CD4-positive, alpha-beta T cell treated with Interleukin-6 for 4 hours (primary cell): ENCODE measurements around the gene TRHDE.

Experiments
- DNase-seq: peaks from one replicate; pipeline ENCODE4 v3.0.0-alpha.2; 2020; ENCODE audit warnings: mixed read lengths

Gene TRHDE

DNA sequence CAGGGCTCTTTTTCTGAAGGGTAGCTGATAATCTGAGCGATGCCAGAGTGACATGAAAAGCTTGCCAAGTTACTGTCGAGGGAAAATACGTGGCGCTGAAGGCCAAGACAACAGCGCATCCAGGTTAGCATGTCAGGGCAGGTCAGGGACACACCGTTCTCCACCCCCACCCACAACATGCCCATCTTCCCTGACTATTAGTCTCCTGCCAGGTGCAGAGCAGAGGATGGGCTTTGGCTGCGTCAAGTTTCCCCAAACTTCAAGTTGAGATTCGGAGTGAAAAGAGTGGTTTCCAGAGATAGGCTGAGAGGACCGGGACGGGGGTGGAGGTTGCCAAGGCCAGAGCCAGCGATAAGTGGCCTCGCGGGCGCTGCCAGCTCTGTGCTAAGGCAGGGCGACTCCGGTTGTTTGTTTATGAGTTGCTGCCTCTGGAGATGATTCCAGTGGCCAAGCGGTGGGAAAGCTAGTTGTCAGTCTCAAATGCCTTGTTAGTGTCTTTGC lies 1.7 kb downstream of the TRHDE start:
- no peak for DNase-seq

DNA sequence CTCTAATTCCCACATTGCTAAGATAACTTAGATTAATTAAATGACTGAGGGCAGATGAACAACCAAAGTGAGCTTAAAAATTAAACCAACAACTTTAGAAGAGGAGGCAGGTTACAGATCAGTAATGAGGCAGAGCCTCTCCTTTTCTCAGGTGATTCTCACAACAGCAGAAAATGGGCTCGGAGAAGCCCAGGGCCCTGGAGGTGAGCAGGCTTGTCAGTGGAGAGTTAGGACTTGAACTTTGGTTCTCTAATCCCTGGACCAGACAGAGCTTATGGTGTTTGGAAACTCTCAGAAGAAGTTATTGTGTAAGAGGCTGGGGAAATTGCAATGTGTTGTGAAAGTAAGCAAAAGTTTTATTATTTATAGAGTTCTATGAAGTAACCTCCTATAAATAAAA lies 2.8 kb downstream of the TRHDE start:
- no peak for DNase-seq

DNA sequence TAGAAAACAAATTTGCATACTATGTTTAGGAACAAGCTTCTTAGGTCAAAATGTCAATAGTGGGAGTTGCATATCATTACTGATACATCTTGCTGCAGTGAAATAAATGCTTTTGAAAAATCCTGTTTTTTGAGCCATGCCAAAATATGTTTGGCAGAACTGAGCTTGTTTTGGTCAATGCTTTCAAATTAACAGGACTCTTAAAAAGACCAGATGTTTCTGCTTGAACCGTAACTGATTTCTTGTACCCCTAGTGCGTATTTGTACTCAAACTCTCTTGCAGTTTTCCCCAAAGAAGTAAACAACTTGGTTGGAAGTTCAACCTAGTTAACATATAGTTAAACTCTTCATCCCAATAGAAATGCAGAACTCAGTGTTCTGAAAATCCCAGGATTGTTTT lies 3.4 kb downstream of the TRHDE start:
- no peak for DNase-seq

DNA sequence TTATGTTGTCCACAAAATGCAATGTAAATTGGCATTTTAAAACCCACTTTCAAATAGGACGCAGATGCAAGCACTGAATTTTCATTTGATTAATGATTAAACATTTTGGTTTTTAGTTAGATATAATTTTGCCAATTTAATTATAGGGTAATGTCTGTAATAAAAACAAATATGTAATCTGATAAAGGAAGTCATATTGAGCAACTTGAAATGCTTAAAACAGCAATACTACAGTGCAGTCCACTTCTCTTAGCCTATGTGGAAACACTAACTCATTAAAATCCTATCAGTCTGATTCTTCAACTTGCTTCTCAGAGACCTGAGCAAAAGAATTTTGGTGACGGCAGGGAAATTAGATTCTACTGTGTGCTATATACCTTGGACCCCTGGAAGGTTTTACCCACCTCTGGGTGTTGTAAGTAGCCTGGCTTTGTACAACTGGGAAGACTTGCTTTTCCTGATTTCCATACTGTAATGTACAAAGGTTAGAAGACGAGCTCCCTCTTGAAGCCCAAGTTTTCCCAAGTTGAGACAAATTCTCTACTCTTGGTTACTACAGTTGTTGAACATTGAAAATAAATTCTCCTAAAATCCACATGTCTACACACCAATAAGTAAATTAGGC lies 4.1 kb downstream of the TRHDE start:
- DNase-seq: no peak

DNA sequence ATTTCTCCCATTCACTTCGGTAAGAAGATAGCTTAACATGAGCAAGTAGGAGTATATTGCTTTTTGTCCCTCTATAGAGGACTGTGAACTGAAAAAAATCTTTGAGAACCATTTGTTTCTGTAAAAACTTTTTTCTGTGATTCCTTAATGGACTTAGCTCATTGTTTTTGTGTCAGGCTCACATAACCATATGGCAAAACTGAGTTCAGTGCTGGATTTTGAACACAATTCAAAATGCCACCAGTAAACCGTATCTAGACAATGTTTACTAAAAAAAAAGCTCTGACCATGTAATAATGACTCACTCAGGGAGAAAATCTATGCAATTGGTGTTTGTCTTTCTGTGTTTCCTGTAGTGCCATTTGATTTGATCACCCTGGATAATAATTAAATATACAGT lies 5.2 kb downstream of the TRHDE start:
- no peak for DNase-seq

DNA sequence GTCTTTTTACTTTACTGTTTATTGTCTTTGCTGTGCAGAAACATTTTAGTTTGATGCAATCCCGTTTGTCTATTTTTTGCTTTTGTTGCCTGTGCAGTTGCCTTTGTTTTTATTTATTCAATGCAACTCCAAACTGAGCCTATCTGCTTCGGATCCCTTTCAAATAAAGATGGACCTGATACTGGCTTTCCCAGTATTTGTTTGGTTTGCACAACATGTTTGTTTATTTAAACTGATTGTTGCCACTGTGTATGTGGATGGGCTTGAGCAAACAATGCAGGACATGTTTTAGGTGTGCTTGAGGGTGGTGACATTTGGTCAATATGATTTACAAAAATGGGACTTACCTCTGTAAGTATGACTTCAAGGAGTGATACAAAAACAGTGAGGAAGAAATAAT lies 6.7 kb downstream of the TRHDE start:
- no peak for DNase-seq

DNA sequence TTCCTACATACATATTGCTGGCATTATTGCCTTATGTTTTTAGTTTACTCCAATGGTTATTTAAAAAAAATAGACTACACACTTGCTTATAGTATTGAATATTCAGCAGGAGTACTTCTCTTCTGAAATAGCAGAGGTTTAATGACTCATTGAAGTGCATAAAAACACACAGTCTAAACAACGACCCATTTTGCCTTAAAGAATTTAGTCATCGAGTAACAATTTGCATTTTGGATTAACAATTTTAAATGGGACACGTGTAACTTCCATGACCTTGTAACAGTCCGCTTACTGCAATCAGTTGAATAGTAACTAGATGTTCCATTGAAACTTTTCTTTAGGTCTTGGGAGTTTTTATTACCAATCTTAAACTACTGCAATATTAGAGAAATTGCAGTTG lies 9.0 kb downstream of the TRHDE start:
- no peak for DNase-seq

DNA sequence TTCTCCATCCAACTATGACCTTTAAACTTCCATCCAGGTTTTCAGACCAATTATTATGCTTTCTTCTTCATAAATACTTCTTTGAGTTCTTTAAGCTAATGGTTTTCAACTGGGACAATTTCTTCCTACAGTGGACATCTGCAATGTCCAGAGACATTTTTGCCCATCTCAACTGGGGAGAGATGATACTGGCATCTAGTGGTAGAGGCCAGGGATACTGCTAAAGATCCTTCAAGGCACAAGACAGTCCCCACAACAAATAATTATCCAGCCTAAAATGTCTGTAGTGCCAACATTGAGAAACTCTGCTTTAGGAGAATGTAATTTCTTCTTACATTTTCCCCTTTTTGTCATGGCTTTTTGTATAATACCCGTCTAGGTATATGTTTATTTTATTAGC lies 10.6 kb downstream of the TRHDE start:
- no peak for DNase-seq

DNA sequence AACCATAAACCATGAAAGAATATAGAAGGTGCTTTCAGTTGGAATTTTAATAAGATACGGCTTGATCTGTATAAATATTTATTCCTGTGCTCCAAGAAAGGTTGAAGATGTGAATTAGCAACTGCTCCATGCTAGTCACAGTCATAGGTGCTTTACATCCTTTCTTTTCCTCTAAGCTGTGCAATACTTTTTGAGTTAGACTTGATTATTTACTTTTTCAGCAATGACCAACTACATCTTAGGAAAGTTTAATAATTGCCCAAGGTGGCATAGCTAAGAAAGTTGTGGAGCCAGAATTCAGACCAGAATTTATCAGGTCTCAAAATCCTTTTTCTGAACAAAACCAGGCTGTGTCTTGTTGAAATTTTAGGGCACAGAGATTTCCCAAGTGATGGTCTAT lies 13.7 kb downstream of the TRHDE start:
- no peak for DNase-seq

DNA sequence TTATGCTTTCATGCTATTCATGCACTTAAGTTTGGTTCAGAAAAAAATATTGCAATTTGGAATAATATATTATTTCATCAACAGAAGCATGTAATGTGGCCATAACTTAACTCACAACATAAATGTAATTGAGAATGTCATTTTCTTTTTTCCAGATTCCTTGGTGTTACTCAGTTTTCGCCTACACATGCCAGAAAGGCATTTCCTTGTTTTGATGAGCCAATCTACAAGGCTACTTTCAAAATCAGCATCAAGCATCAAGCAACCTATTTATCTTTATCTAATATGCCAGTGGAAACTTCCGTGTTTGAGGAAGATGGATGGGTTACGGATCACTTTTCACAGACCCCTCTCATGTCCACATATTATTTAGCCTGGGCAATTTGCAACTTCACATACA lies 14.4 kb downstream of the TRHDE start:
- DNase-seq: no peak

DNA sequence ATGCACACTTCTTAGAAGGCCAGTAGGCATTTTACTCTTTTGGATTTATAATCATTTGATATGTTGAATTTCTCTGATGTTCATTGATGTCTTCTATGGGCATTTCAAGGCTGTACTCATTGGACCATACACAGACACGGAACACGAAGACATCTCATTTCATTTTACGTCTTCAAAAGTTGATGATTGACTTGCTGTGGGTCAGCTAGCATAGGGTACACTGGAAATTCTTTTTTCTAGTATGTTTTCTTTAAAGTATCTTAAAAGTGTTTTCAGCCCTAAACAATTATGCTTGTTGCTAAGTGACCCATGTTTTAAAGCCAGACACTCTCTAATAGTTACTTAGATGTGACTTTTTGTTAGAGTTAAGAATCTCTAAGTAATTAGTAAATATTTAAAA lies 16.3 kb downstream of the TRHDE start:
- no peak for DNase-seq

DNA sequence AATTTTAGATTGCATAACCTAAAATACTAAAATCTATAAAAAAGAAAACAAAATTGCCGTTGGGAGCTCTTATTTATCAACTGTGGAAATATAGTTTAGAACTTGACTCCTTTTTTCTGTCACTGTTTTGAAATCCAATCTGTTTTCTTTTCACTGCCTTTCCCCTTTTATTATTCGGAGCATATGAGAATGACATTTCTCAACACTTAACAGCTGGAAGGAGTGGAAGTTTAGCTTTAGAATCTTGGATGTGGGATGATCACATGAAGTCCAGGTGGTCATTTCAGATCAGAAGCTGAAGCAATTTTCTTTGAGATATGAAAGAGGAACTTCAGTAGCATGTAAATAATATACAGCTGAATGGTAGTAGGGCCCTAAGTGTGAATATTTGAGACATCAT lies 16.7 kb downstream of the TRHDE start:
- no peak for DNase-seq

DNA sequence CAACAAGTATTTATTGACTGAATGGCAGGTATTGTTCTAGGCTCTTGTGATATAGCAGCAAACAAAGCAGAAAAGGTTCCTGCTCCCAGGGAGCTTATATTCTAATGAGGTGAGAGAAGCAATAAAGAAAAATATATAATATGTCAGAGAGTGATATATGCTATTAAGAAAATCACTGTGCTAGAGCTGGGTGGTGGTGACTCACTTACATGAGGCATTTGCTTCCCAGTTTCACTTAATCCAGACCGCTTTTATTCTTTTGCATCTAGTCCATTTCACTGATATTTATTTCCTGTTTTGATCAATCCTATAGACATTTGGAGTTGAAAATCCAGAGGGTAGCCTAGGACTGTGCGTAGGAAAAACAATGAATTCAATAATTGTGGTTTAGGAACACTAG lies 17.5 kb downstream of the TRHDE start:
- DNase-seq: no peak

DNA sequence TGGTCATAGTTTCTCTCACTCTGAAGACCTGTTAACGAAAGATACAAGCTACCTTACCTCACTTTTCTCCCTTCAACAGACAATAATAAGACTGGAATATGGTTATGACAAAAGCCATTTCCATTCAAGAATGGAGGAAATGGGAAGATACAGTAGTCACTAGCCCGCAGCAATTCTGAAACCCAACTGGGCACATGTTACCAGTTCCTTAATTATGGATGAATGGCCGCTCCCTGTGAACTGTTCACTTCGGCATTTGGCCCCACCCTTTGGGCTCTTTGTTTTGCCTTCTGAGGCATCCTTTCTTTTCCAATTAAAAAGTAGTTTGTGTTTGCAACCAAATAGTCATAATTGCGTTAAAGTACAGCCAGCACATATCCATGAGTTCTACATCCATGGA lies 19.0 kb downstream of the TRHDE start:
- DNase-seq: no peak

DNA sequence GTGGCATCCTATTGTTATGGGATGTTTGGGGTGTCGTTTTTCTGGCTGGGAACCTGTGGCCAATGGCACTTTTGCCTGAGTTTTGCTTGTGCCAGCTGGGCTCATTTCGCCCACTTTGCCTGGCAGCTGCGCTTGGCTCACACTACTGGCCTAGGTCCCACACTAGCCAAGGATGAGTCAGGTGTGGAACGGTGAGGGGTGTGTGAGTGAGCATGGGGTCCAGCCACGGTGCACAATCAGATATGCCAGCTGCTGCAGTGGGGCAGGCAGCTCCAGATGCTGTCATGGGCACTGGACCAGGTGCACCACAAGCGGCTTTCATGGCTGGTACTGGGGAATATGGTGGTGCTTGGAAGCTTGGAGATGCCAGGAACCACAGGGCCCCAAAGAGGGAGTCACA lies 21.5 kb downstream of the TRHDE start:
- DNase-seq: no peak

DNA sequence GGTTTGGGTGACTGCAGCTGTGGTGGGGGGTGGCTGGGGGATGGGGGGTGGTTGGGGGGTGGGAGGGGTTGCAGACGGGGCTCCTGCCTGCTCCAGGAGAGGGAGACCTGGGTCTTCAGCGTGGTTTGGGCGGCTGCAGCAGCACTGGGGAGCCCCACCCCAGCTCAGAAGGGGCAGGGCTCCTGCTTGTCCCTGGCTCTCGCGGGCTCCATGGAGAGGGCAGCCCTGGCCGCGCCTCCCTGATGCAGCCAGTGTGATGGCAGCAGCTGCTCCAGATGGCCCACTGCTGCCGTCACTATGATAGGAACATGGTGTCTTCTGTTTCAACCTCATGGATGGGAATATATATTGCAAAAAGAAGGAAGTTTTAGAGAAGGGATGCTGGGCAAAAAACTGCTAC lies 22.9 kb downstream of the TRHDE start:
- no peak for DNase-seq

DNA sequence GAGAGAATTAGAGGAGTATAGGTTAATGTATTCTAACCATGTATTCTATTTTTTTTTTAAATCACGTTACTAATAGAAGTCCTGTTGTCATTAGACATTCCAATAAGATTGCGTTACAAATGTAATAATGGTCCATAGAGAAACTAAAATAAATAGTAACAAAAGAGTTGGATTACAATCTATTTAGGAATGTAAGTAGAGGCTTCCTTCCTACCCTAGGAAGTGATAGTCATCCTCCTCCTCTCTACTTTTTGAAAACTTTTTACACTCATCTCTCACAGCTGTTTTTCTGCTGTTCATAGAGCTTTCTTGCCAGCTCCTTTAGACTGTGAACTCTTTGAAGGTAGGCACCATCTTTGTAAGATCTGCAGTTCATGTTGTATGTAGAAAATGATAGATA lies 23.6 kb downstream of the TRHDE start:
- no peak for DNase-seq

DNA sequence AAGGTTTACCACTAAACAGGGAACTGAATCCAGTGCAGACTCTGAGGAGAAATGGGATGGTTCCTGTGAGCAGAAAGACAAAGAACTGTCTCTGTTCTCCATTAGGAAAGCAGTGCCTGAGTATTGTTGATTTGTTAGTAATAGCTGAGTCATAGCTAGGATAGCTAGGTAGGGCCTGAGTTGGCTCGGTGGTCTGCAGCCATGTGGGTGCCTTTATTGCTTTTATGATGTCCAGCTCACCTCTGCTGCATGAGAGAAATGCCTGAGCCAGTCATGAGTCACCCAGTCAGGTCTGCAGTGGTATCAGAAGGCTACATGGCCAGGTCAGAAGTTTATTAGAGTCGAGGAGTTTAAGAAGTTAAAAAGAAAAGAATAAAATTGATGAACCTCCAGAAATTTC lies 24.2 kb downstream of the TRHDE start:
- no peak for DNase-seq

DNA sequence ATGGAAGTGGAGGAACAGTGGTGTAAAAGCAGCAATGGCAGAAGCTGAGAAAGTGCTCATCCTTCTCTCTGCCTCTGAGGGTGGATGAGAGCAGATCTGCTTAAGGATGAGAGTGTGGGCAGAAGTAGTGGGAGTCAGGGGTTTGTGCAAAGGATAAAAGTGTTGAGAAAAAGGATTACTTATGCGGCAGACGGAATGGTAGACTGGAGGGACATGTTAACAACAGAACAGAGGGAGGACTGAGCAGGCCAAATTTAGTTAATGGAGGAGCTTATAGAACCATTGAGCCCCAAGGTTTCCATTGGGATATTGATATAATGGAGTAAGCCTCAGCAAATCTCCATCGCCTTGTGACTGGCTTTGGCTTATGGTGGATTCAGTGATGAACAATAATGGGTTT lies 25.5 kb downstream of the TRHDE start:
- no peak for DNase-seq

DNA sequence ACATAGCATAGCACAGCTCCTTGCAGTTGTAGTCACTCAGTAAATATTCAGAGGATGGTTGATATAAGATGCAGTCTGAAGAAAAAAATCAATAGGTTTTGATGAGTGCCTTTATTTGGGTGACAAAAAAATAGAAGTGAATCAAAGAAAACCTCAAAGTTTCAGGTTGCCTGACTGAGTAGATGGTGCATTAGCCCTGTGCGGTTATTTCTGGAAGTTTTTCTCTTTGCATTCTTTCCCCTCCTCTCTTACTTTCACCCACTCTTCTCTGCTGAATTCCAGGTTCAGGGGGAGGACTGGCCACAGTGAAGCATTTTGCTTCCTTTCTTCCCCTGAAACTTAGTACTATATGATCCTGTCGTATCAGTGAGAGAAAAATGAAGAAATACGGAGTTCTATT lies 28.6 kb downstream of the TRHDE start:
- DNase-seq: no peak

DNA sequence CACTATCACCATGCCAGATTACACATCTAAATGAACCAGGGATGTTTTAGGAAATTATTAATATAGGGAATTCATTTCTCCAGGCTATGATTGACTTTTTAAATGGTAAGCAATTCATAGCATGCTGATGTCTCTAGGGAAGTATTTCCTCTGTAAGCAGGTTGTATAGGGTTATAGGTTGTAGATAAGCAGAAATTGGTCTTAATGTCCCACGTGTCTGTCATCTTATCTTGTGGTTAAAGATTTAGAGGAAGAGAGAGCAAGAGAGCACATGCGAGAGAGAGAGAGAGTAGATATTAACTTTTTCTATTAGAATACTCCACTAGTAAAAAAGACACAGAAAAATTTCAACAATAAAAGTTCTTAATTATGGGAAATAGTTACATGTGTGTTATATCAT lies 32.6 kb downstream of the TRHDE start:
- DNase-seq: no peak

DNA sequence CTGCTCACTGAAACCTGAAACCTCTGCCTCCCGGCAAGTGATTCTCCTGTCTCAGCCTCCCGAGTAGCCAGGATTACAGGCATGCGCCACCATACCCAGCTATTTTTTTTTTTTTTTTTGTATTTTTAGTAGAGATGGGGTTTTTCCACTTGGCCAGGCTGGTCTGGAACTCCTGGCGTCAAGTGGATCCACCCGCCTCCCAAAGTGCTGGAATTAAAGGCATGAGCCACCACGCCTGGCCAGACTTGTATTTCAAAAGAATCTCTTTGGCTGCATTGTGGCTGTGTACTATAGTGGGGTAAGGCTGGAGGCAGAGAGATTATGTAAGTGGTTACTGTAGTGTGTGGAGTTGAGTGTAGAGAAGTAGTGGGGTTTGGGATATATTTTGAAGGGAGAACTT lies 35.1 kb downstream of the TRHDE start:
- no peak for DNase-seq

DNA sequence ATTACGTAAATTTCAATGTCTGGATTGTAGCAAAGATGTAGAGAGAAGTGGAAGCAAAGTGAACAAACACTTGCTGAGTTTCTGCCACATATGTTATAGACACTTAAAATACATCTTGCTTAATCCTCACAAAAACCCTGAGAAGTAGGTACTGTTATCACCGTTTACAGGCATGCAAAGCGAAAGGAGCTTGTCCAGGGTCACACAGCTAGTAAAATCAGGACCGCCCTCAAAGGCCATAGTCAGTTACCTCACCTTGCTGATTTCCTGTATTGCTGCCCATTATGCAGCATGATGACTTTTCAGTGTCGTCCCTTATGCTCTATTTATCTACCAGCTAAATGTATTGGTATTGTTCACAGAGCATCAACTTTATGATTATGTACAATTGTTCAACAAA lies 39.8 kb downstream of the TRHDE start:
- DNase-seq: no peak

DNA sequence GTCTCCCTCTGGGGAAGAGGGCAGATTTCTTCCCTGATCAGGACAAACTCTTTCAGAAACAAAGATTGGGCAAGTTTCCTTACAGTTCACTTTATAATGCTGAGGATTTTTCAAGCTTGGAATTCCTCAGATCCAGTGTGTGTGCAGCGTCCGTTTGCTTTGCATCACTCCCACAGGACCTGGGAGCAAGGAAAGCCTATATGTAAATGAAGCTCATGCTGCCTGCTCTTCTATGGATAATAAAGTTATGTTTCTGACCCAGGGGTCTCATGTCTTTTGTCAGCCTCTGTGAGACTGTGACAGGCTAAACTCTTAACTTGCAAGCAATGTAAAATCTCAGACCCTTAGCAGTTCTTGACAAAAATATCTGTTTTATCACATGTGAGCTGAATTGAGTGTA lies 41.6 kb downstream of the TRHDE start:
- DNase-seq: no peak

DNA sequence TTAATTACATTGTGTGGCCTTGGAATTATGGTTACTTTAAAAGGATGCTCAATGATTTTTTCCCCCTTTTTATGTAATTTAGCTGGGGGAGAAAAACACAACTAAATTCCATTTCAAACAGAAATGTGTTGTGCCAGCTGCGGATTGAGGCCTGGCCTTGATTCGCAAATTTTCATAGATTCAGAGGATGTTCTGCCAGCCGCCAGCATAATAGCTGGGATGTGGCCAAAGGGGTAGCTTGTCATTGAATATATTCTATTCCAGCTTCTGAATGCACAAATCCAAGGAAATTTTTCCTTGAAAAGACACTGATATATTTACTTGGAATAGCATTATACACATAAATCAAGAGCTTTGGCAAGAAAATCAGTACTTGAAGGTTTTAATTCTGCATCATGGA lies 43.7 kb downstream of the TRHDE start:
- DNase-seq: no peak

DNA sequence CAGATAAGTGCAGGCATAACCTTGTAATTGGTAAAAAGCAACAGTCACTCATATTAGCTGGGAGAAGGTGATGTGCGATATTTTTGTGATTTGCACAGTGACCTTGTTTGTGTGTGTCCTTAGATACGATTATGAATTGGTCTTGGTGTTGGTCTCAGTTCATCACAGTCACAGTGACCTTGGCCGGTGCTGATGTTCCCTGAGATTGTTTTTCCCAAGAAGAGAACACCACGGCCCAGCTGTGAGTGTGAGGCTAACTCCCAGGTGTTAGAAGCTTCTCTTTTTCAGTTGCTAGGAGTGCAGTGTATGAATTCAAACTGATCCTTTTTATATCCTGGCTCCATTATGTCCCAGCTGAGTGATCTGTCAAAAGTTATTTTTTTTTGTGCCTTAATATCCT lies 46.2 kb downstream of the TRHDE start:
- no peak for DNase-seq
